HepG2 (cell line): ENCODE measurements around the gene FOSB. TPM values are rescaled to one million over a fixed set of nuclear protein-coding genes. Genes with fewer than 3 reads are reported as not detected.

Source experiments
- ATF2 ChIP-seq: sonication (generic); formaldehyde crosslinking; IDR thresholded peaks from 2 replicates; pipeline ENCODE4 v1.4.0; 2020; ENCODE audit warnings: missing genetic modification reagents
- BORCS8-MEF2B ChIP-seq: sonication (generic); formaldehyde crosslinking; IDR thresholded peaks from 2 replicates; pipeline ENCODE4 v1.8.0; 2022; ENCODE audit warnings: mild to moderate bottlenecking, missing genetic modification reagents
- CC2D1A ChIP-seq: sonication (generic); formaldehyde crosslinking; IDR thresholded peaks from 2 replicates; pipeline ENCODE4 v1.8.1; 2023; ENCODE audit warnings: mild to moderate bottlenecking, missing genetic modification reagents
- ELF4 ChIP-seq: sonication (generic); formaldehyde crosslinking; IDR thresholded peaks from 2 replicates; pipeline ENCODE4 v1.5.0; 2020; ENCODE audit warnings: missing genetic modification reagents, mild to moderate bottlenecking, moderate library complexity, borderline replicate concordance
- FOXP4 ChIP-seq: sonication (generic); formaldehyde crosslinking; IDR thresholded peaks from 2 replicates; pipeline ENCODE4 v1.4.0; 2020; ENCODE audit warnings: missing genetic modification reagents
- HCFC1 ChIP-seq: fragments of 150-350 bp; IDR thresholded peaks from 2 replicates; pipeline ENCODE4 v1.6.1; 2014; ENCODE audit warnings: low read depth, low read length
- KDM1A ChIP-seq: IDR thresholded peaks from 2 replicates; pipeline ENCODE4 v1.6.1; 2016; ENCODE audit warnings: missing compliant biosample characterization
- NFYB ChIP-seq: sonication (generic); formaldehyde crosslinking; IDR thresholded peaks from 2 replicates; pipeline ENCODE4 v1.4.0; 2020; ENCODE audit warnings: missing genetic modification reagents
- RFXAP ChIP-seq: sonication (generic); formaldehyde crosslinking; IDR thresholded peaks from 2 replicates; pipeline ENCODE4 v1.4.0; 2020; ENCODE audit warnings: missing genetic modification reagents, borderline replicate concordance
- SNAI1 ChIP-seq: sonication (generic); formaldehyde crosslinking; IDR thresholded peaks from 2 replicates; pipeline ENCODE4 v1.5.0; 2020; ENCODE audit warnings: mild to moderate bottlenecking, missing genetic modification reagents, borderline replicate concordance
- SOX5 ChIP-seq: IDR thresholded peaks from 2 replicates; pipeline ENCODE4 v1.6.1; 2016; ENCODE audit warnings: borderline replicate concordance
- TBX2 ChIP-seq: sonication (generic); formaldehyde crosslinking; IDR thresholded peaks from 2 replicates; pipeline ENCODE4 v1.5.0; 2020; ENCODE audit warnings: missing genetic modification reagents, mild to moderate bottlenecking, borderline replicate concordance
- ZBTB38 ChIP-seq: sonication (generic); formaldehyde crosslinking; IDR thresholded peaks from 2 replicates; pipeline ENCODE4 v1.5.1; 2020; ENCODE audit warnings: mild to moderate bottlenecking, missing genetic modification reagents
- ZC3H4 ChIP-seq: sonication (generic); formaldehyde crosslinking; IDR thresholded peaks from 2 replicates; pipeline ENCODE4 v1.4.0; 2020; ENCODE audit warnings: missing genetic modification reagents, borderline replicate concordance
- ZNF17 ChIP-seq: sonication (generic); formaldehyde crosslinking; IDR thresholded peaks from 2 replicates; pipeline ENCODE4 v1.5.0; 2020; ENCODE audit warnings: mild to moderate bottlenecking, missing genetic modification reagents
- ZNF24 ChIP-seq: fragments of 450-650 bp; IDR thresholded peaks from 2 replicates; pipeline ENCODE4 v1.6.1; 2017; ENCODE audit warnings: antibody characterized with exemption, mild to moderate bottlenecking
- ZNF296 ChIP-seq: sonication (generic); formaldehyde crosslinking; conservative IDR thresholded peaks from 2 replicates; pipeline ENCODE4 v1.5.0; 2020; ENCODE audit warnings: mild to moderate bottlenecking, missing genetic modification reagents
- ZNF317 ChIP-seq: sonication (generic); formaldehyde crosslinking; IDR thresholded peaks from 2 replicates; pipeline ENCODE4 v1.5.0; 2020; ENCODE audit warnings: mild to moderate bottlenecking, missing genetic modification reagents
- ZNF337 ChIP-seq: sonication (generic); formaldehyde crosslinking; IDR thresholded peaks from 2 replicates; pipeline ENCODE4 v1.5.1; 2020; ENCODE audit warnings: missing genetic modification reagents, low read depth, mild to moderate bottlenecking, borderline replicate concordance
- ZNF33A ChIP-seq: sonication (generic); formaldehyde crosslinking; IDR thresholded peaks from 2 replicates; pipeline ENCODE4 v1.5.1; 2020; ENCODE audit warnings: missing genetic modification reagents, mild to moderate bottlenecking, moderate library complexity, borderline replicate concordance
- ZNF574 ChIP-seq: sonication (generic); formaldehyde crosslinking; IDR thresholded peaks from 2 replicates; pipeline ENCODE4 v1.4.0; 2020; ENCODE audit warnings: missing genetic modification reagents
- ZNF580 ChIP-seq: IDR thresholded peaks from 2 replicates; pipeline ENCODE4 v1.6.1; 2016; ENCODE audit warnings: low read depth, borderline replicate concordance
- ZNF616 ChIP-seq: sonication (generic); formaldehyde crosslinking; IDR thresholded peaks from 2 replicates; pipeline ENCODE4 v1.5.0; 2020; ENCODE audit warnings: low read depth, mild to moderate bottlenecking, missing genetic modification reagents
- ZSCAN21 ChIP-seq: sonication (generic); formaldehyde crosslinking; IDR thresholded peaks from 2 replicates; pipeline ENCODE4 v1.8.0; 2022; ENCODE audit warnings: mild to moderate bottlenecking, missing genetic modification reagents, moderate library complexity, borderline replicate concordance
- polyA plus RNA-seq, 8 experiments: library from polyadenylated mRNA; depleted of rRNA in 3 of 8; stranded (reverse) in 7 of 8; unstranded in 1 of 8; fragments of >200 nt; fragmentation: Illumina TruSeq in 4 of 8; extraction: Trizol in 4 of 8; gene quantifications; 2 replicates each; pipeline versions ENCODE4 v1.2.1 to v1.2.3, GENCODE V29; 2011 to 2016; ENCODE audit warnings: low read depth in 4 of 8, missing spikeins in 1 of 8, mixed read lengths in 1 of 8; ENCODE audit not compliant: insufficient read depth in 1 of 8
- total RNA-seq, 5 experiments: library from RNA; depleted of rRNA; stranded (reverse); fragments of >200 nt; fragmentation: Illumina TruSeq; extraction: Trizol; gene quantifications; 2 replicates each; pipeline ENCODE4 v1.2.3, GENCODE V29; 2016; ENCODE audit warnings: low read depth in 1 of 5

FOSB gene
- total and polyA plus RNA-seq, 2 of the 13 experiments (the other 11 are each of a cell fraction or from before 2014, with no cell fraction given) = 2.8 to 6.0 TPM

- peak; percentile 40; the same call in 1 of the 2 replicates for TF ChIP-seq ZNF33A (CRISPR knock-in tag)
- TF ChIP-seq HCFC1 = peak; percentile 36; the same call in 1 of the 2 replicates
- TF ChIP-seq SNAI1 (CRISPR knock-in tag) = no peak
- 0 out of 2 replicates have a peak, but pooled peaks have one; percentile 53 for TF ChIP-seq CC2D1A (CRISPR knock-in tag)
- peak; percentile 37; the same call in 1 of the 2 replicates for TF ChIP-seq TBX2
- peak; percentile 80 for TF ChIP-seq ZNF580
- TF ChIP-seq ZNF317 (CRISPR knock-in tag) = 0 out of 2 replicates have a peak, but pooled peaks have one; percentile 58
- no peak for TF ChIP-seq ZNF296 (CRISPR knock-in tag)
- TF ChIP-seq SOX5 (CRISPR knock-in tag) = peak; percentile 13; the same call in 1 of the 2 replicates
- TF ChIP-seq BORCS8-MEF2B (CRISPR knock-in tag) = no peak
- TF ChIP-seq ZSCAN21 (CRISPR knock-in tag) = no peak
- peak; percentile 64; the same call in 1 of the 2 replicates for TF ChIP-seq KDM1A (CRISPR knock-in tag)
- peak; percentile 45 for TF ChIP-seq FOXP4 (CRISPR knock-in tag)
- peak; percentile 72 for TF ChIP-seq ZNF574 (CRISPR knock-in tag)
- no peak for TF ChIP-seq ZNF17
- TF ChIP-seq RFXAP (CRISPR knock-in tag) = peak; percentile 76
- TF ChIP-seq ZNF24 = peak; percentile 91
- TF ChIP-seq ZBTB38 (CRISPR knock-in tag) = peak; percentile 18; the same call in 1 of the 2 replicates
- TF ChIP-seq ZNF337 = 0 out of 2 replicates have a peak, but pooled peaks have one; percentile 29
- 0 out of 2 replicates have a peak, but pooled peaks have one; percentile 4 for TF ChIP-seq NFYB (CRISPR knock-in tag)
- no peak for TF ChIP-seq ZNF616 (CRISPR knock-in tag)
- TF ChIP-seq ZC3H4 (CRISPR knock-in tag) = no peak
- peak; percentile 68 for TF ChIP-seq ATF2 (CRISPR knock-in tag)
- TF ChIP-seq ELF4 (CRISPR knock-in tag) = no peak
Measured at GRCh38 chr19:45478454-45479238, 10.8 kb downstream of the FOSB start (continued).
